Uterus (tissue), 4 donors: ENCODE measurements around the gene ASAP2. TPM values are rescaled to one million over a fixed set of nuclear protein-coding genes. Genes with fewer than 3 reads are reported as not detected.
A peak's percentile ranks its signal among the peaks of the same experiment; 100 is the strongest.

Experiments
- DNase-seq, 2 donors: peaks; one replicate each; pipeline ENCODE4 v3.0.0-alpha.2; 2019 to 2020
- H3K27ac ChIP-seq, 2 donors: fragments of 200-600 bp; sonication (generic); 1 replicate in 1 of 2; 2 replicates in 1 of 2; pipeline ENCODE4 v1.5.1; 2016 to 2018
- H3K27me3 ChIP-seq, 2 donors: fragments of 200-600 bp; sonication (generic); one replicate each; pipeline ENCODE4 v1.5.1; 2018 to 2019; ENCODE audit warnings: control low read depth in 1 of 2
- H3K36me3 ChIP-seq, 2 donors: fragments of 200-600 bp; sonication (generic); one replicate each; pipeline ENCODE4 v1.5.1; 2019; ENCODE audit warnings: control low read depth in 1 of 2
- H3K4me1 ChIP-seq, 2 donors: fragments of 200-600 bp; sonication (generic); one replicate each; pipeline ENCODE4 v1.5.1; 2018 to 2019; ENCODE audit warnings: control low read depth in 1 of 2
- H3K4me3 ChIP-seq, 2 donors: fragments of 200-600 bp; sonication (generic); 1 replicate in 1 of 2; 2 replicates in 1 of 2; pipeline ENCODE4 v1.5.1; 2018 to 2019; ENCODE audit warnings: mild to moderate bottlenecking in 1 of 2
- H3K9me3 ChIP-seq, 2 donors: fragments of 200-600 bp; sonication (generic); one replicate each; pipeline ENCODE4 v1.5.1; 2019; ENCODE audit warnings: control low read depth in 1 of 2
- CTCF ChIP-seq, 4 experiments: fragments of 200-600 bp in 2 of 4; fragments of 450-650 bp in 2 of 4; sonication (generic) in 2 of 4; IDR thresholded peaks; one replicate each; pipeline ENCODE4 v1.5.1; 2016 to 2019; ENCODE audit warnings: antibody characterized with exemption in 4 of 4, mild to moderate bottlenecking in 2 of 4, moderate library complexity in 1 of 4
- POLR2A ChIP-seq, 2 donors: fragments of 450-650 bp; IDR thresholded peaks; one replicate each; pipeline ENCODE4 v1.6.1; 2016; ENCODE audit warnings: antibody characterized with exemption in 2 of 2, mild to moderate bottlenecking in 1 of 2, moderate library complexity in 1 of 2
- intact Hi-C: fragments of 100-400 bp; cut with DNase I; formaldehyde crosslinking; loops from one replicate; pipeline ENCODE4 v1.15.1; 2023; ENCODE audit warnings: low total_unique reads
- total RNA-seq, 4 donors: library from RNA; depleted of rRNA in 3 of 4; stranded (reverse); fragments of >200 nt in 3 of 4; gene quantifications; one replicate each; pipeline versions ENCODE4 v1.1.0 to v1.2.4, GENCODE V29; 2014 to 2023
- donor health status: DM: yes; HTN: yes; CAD: no.

The ASAP2 gene
- total RNA-seq = 10 to 100 TPM; 24.3 to 55.5 (median 31.3) TPM

- H3K4me1 ChIP-seq = peaks cover 3% of the 10 kb centered on the region in 2 donors
- H3K9me3 ChIP-seq = no peaks in the 10 kb centered on the region
- H3K27me3 ChIP-seq = no peaks in the 10 kb centered on the region
- H3K4me3 ChIP-seq = peak within 1 kb of the TSS; percentile 54 to 84
- intact Hi-C loops = loop anchor here (10.0 kb wide), 2 partner anchors 61 to 109 kb away; no protein-coding TSS in a partner anchor
- peak; percentile 71 to 79 for DNase-seq
- H3K27ac ChIP-seq = peak within 1 kb of the TSS; percentile 85 to 94
- TF ChIP-seq POLR2A (IDR thresholded peaks at IDR 0.05) (peak; percentile 36 to 51), CTCF (IDR thresholded peaks at IDR 0.05) (peak; percentile 85 to 94 (median 90))
- no peaks in the 10 kb centered on the region for H3K36me3 ChIP-seq
Measured at GRCh38 chr2:9205963-9206948, at the start of gene ASAP2. Gene ASAP2 (plus strand): TSS chr2:9206812. CDS start chr2:9207105, 293 bp downstream.

- no peak overlapping the region for H3K4me3 ChIP-seq
- no peaks in the 10 kb centered on the region for H3K36me3 ChIP-seq
- TF ChIP-seq CTCF (IDR thresholded peaks at IDR 0.05) = no peak
- H3K27me3 ChIP-seq = no peaks in the 10 kb centered on the region
- H3K9me3 ChIP-seq = no peaks in the 10 kb centered on the region
- no peak overlapping the region for H3K27ac ChIP-seq
- no peak for DNase-seq
- peaks cover 0 to 4% of the 10 kb centered on the region in 2 donors for H3K4me1 ChIP-seq
- intact Hi-C loops = no loop called here
Measured at GRCh38 chr2:9158786-9159779, 47.5 kb upstream of the ASAP2 start.

GRCh38 chr2:9160732-9161131 lies 45.9 kb upstream of the ASAP2 start:
- H3K9me3 ChIP-seq = no peaks in the 10 kb centered on the region

GRCh38 chr2:9162841-9163240 lies 43.8 kb upstream of the ASAP2 start:
- Histone ChIP-seq H3K4me1 (peaks cover 0 to 4% of the 10 kb centered on the region in 2 donors), H3K9me3 (no peaks in the 10 kb centered on the region), H3K27me3 (no peaks in the 10 kb centered on the region), H3K36me3 (no peaks in the 10 kb centered on the region), H3K27ac (peak overlapping the region in 1 of 2 donors; percentile 3), H3K4me3 (no peak overlapping the region)
- intact Hi-C loops = no loop called here
- no peak for TF ChIP-seq CTCF (IDR thresholded peaks at IDR 0.05)
- TF ChIP-seq POLR2A (IDR thresholded peaks at IDR 0.05) = no peak
- DNase-seq = no peak

More at GRCh38 chr2:9160732-9161131, 45.9 kb upstream of the ASAP2 start:
- H3K4me3 ChIP-seq = no peak overlapping the region
- TF ChIP-seq POLR2A (IDR thresholded peaks at IDR 0.05) (no peak), CTCF (IDR thresholded peaks at IDR 0.05) (no peak)
- H3K27ac ChIP-seq = no peak overlapping the region
- H3K27me3 ChIP-seq = no peaks in the 10 kb centered on the region
- no peak for DNase-seq
- H3K4me1 ChIP-seq = peaks cover 0 to 4% of the 10 kb centered on the region in 2 donors
- H3K36me3 ChIP-seq = no peaks in the 10 kb centered on the region
- intact Hi-C loops = no loop called here
